IPS-NIHi7 (cell line): ENCODE data around the gene SOX13.
"Not testable (repeated sequence)": the region's sequence is repeated elsewhere in the genome, so short reads cannot be mapped to it uniquely, and the experiment has no call there.

Source experiments
- DNase-seq: peaks from one replicate; pipeline ENCODE4 v3.0.0; 2012; ENCODE audit warnings: mixed read lengths; ENCODE audit errors: extremely low spot score

Gene SOX13

DNA sequence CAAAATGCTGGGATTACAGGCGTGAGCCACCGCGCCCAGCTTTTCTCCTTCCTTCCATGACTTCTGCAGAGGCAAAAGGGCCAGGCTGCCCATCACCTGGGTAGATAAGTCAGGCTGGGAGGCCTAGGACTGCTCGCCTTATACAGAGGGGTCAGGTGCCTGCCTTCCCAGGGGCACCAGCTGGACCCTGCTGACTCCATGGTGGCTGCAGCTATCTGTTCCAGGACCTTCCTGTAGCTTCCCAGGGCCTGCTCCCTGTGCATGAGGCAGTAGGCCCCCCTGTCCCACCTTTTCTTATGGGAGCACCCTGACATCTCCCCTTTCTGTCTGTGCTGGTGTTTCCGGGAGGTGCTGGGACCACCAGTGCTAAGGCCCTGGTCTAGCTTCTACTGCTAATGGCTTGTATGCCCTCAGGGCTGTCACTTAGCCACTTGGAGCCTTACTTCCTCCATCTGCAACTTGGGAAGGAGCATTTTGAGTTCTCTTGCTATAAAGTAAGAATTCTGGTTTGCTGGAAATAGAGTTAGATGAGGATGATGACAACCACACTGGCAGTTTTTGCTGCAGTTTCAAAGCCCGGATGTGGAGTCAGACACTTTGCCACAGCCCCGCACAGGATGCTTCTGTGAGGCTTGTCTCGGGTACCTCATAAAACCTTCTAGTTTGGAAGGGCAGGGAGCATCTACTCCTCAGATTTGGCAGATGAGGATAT, 14.4 kb downstream of the SOX13 start:
- no peak for DNase-seq

DNA sequence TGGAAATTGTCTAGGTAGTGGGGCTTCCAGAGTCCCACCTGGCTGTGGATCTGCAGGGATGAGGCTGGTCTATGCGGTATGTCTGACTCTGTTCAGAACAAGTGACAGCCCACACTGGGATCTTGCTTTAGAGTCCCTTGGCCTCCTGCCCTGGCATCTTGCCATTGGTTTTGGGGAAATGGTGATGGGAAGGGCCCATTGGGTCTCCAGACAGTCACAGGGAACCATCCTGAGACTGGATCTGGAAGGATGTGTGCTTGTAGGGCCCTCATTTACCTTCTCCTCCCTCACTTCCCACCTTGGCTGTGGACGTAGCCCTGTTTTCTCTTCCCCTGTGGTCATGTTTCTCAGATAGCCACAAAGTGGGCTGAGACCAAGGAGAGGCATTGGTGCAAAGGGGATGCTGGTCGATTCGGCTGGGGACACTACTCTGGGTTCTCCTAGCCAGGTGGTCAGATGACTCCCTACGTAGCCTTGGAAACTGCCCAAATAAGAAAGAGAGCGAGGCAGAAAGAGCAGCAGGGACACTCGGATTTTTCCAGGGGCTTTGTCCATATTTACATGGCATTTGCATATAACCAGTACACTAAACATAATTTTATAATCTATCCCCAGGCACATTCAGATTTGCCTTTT, 15.1 kb downstream of the SOX13 start:
- DNase-seq = no peak

GRCh38 chr1:204088596-204088995, 15.7 kb downstream of the SOX13 start:
- DNase-seq = no peak

DNA sequence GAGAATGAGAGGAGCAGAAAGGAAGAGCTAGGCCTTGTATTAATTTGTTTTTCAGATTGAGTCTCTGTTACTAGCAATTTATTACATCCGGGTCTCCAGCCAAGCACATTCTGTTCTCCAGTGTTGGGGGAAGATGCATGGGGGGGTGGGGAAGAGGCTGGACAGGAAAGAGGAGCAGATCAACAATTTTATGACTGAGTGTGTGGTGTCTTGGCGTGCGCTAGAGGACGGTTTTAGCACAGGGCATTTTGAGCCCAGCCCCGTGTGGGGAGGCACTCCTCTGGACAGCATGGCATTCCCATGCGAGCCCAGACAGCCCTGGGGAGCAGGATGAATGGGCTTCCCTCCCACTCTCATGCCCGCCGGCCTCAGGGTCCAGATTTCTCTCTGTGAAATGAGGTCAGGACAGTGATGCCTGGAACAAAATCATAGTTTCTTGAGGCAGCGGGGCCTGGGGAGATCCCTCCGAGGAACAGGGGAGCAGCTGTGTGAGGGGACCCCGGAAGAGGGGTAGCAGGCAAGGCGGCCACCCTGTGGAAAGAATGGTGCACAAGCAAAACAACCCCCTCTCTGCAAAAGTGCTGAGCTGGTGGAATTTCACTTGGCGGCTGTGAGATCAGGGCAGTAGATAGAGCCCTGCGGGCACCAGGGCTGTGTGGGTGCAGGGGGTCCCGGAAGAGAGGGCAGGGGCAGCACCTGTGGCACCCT, 16.3 kb downstream of the SOX13 start:
- no peak for DNase-seq

GRCh38 chr1:204090132-204090531, 17.2 kb downstream of the SOX13 start:
- not testable (repeated sequence) for DNase-seq

DNA sequence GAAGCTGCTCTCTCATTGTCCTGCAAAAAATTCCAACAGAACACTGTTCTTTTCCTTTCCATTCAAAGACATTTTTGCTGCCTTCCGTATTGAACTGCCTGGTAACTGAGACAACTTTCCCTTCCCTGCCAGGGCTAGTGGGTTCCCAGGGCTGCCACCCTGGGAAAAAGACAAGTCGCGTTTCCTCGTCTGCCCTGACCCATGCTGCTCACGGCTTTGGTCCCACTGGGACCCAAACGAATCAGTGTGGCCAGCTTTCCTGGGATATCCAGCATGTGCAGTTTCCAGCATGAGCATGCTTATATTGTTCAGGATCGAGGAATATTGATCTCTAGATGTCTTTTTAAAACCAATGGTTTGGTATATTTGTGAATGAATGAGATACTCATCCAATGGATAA, 18.2 kb downstream of the SOX13 start:
- no peak for DNase-seq

DNA sequence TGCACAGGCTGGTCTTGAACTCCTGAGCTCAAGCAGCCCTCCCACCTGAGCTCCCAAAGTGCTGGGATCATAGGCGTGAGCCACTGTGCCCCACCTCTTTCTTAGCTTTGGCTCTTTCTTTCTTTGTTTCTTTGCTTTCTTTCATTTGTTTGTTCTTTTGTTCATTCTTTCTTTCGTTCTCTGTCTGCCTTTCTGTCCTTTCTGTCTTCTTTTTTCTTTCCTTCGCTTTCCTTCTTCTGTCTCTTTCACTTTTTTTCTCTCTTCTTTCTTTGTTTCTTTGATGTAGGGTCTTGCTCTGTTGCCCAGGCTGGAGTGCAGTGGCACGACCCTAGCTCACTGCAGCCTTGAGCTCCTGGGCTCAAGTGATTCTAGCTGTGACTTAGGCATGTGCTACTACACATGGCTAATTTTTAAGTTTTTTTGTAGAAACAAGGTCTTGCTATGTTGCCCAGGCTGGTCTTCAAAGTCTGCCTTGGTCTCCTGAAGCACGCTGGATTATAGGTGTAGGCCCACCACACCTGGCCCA, 18.9 kb downstream of the SOX13 start:
- DNase-seq = no peak

- no peak for DNase-seq
Measured at GRCh38 chr1:204092632-204093420, 19.9 kb downstream of the SOX13 start.

GRCh38 chr1:204093421-204093717, 20.5 kb downstream of the SOX13 start:
- DNase-seq = no peak

DNA sequence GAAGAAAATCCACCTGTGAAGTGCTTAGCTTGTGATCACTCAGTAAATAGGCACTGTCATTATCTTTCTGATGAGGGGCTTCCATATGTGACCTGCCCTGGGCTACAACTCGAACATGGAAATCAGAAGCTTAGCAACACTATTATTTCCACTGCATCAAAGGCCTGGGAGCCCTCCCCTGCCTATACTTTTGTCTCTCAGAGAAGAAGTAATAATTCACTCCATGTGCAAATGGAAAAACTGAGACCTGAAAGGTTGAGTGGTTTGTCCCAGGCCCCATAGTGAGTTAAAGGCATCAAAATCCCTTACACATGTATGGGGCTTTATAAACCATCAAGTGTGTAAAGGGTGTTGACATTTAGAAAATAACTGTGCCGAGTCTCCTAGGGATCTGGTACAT, 20.9 kb downstream of the SOX13 start:
- DNase-seq = no peak

- no peak for DNase-seq
Measured at GRCh38 chr1:204094313-204094729, 21.4 kb downstream of the SOX13 start.

- no peak for DNase-seq
Measured at GRCh38 chr1:204094856-204095634, 22.1 kb downstream of the SOX13 start.

DNA sequence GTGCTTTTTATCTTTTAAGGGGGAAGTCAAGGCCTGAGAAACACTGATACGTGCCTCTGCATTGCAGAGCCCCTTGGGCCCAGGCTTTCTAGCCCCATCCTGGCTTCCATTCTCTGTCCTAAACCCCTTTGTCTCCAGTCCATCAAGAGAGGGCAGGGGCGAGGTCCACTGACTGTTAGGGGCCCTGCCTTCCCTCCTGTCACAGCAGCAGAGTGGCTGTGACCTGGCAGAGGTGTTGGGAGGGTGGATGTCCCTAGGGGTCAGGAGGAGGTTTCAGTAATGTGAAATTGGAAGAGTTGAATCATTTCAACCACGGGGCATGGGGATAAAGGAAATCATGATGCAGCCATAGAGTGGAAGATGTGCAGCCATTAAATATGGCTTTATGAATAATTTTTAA, 24.0 kb downstream of the SOX13 start:
- no peak for DNase-seq

DNA sequence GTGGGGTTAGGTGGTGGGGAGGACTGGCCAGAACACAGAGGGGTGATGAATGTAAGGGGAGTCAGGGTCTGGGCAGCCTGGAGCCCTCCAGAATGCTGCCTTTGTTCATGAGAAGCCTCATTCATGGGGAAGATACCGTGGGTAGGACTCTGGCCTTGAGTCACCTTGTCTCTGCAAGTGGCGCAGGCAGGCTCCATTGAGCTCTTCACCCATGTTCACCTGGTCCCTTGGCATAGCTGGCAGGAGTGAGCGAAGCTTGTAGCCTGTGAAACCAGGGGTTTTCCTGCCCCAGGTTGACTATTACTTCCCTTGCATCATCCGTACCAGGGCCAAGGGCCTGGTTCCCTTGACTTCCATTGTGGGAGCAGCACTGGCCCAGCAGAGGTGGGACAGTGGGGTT, 25.8 kb downstream of the SOX13 start:
- no peak for DNase-seq

DNA sequence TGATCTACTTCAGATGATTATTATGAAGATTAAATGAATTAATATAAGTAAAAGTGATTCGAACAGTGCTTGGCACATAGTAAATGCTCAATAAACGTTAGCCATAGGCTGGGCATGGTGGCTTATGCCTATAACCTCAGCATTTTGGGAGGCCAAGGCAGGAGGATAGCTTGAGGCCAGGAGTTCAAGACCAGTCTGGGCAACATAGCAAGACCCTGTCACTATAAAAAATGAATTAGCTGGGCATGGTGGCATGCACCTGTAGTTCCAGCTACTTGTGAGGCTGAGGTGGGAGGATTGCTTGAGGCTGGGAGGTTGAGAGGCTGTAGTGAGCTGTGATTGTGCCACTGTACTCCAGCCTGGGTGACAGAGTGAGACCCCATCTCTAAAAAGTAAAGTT, 26.8 kb downstream of the SOX13 start:
- DNase-seq = not testable (repeated sequence)

- no peak for DNase-seq
Measured at GRCh38 chr1:204102029-204102611, 29.2 kb downstream of the SOX13 start.

DNA sequence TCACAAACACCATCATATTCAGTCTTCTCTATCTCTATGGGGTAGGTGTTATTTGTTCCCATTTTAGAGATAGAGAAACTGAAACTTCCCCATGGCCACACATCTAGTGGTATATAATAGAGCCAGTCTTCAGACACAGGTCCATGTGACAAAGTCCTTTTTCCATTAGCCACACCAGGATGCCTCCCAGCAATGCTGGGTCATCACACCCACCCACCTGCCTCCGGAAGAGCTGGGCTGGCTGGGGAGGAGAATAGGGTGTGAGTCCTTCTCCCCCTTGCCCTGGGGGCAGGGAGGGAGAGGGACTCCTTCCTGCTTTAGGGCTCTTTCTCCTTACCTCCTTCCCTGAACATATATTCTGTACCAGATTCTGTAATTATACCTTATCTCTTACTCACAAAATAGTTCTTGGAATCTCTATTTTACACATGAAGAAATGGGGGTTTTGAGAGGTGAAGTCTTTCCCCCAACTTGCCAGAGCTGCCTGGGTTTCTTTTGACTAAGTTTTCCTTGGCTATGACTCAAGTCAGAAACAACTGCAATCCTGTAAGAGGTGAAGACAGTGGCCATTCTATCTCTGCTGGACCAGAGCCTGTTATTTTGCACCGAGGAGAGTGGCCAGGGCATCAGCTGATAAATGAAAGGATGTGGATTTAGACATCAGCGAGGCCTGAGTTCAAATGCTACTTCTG, 30.0 kb downstream of the SOX13 start:
- DNase-seq = no peak

- no peak for DNase-seq
Measured at GRCh38 chr1:204103431-204103741, 30.5 kb downstream of the SOX13 start.

DNA sequence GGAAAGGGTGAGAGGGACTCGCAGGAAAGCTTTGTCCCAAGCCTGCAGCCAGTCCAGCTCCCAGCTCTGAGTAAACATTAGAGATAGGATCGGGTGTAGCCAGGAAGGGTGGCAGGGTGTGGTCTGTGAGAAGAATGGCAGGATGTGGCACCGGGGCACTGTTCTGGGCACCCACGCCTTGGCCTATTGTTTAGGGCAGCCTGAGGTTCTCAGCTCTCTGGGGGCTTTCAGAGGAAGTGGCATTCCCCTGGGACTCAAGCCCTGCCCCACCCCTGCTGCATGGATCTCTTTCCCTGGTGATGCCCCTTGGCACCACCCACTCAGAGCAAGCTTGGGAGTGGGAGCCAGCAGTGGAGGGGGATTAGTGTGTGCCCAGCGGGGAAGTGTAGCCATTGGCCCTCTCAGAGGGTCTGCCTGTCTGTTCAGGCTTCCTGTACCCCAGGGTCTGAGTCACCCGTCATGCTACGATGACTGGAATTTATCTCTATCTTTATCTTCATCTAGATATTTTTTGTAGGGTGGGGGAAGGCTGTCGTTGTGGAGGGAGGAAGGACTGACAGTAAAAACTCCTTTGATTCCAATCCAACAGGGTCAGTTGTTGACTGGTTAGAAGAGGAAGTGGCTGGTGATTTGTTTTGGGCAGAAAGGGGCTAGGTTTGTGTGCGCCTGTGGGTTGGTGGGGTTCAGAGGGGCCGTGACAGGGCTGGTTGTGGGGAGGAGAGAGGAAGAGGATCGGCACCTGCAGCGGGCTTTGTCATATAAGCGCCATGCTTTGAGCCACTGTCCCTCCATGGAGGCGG, 31.6 kb downstream of the SOX13 start:
- DNase-seq = no peak

DNA sequence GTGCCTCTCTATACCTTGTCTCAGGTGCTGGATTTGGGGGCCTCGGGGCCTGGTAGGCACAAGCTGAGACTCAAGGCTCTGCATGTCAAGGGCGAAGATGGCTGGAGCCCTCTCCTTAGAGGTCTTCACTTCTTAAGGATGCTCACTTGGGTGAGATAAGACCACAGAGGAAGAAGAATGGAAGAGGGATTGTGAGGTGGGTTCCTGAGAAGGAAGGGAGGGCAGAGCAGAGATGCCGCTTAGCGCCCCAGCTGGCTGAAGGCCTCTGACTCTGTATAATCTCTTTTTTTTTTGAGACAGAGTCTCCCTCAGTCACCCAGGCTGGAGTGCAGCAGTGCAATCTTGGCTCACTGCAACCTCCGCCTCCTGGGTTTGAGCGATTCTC, 32.2 kb downstream of the SOX13 start:
- no peak for DNase-seq
